Fibroblast of the conjunctiva (primary cell): ENCODE measurements around the gene APOB.

Source experiments
- DNase-seq: peaks from one replicate; pipeline ENCODE4 v3.0.0-alpha.2; 2010; ENCODE audit warnings: low read depth

The APOB gene, protein sequence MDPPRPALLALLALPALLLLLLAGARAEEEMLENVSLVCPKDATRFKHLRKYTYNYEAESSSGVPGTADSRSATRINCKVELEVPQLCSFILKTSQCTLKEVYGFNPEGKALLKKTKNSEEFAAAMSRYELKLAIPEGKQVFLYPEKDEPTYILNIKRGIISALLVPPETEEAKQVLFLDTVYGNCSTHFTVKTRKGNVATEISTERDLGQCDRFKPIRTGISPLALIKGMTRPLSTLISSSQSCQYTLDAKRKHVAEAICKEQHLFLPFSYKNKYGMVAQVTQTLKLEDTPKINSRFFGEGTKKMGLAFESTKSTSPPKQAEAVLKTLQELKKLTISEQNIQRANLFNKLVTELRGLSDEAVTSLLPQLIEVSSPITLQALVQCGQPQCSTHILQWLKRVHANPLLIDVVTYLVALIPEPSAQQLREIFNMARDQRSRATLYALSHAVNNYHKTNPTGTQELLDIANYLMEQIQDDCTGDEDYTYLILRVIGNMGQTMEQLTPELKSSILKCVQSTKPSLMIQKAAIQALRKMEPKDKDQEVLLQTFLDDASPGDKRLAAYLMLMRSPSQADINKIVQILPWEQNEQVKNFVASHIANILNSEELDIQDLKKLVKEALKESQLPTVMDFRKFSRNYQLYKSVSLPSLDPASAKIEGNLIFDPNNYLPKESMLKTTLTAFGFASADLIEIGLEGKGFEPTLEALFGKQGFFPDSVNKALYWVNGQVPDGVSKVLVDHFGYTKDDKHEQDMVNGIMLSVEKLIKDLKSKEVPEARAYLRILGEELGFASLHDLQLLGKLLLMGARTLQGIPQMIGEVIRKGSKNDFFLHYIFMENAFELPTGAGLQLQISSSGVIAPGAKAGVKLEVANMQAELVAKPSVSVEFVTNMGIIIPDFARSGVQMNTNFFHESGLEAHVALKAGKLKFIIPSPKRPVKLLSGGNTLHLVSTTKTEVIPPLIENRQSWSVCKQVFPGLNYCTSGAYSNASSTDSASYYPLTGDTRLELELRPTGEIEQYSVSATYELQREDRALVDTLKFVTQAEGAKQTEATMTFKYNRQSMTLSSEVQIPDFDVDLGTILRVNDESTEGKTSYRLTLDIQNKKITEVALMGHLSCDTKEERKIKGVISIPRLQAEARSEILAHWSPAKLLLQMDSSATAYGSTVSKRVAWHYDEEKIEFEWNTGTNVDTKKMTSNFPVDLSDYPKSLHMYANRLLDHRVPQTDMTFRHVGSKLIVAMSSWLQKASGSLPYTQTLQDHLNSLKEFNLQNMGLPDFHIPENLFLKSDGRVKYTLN (N-terminal part only)

DNA sequence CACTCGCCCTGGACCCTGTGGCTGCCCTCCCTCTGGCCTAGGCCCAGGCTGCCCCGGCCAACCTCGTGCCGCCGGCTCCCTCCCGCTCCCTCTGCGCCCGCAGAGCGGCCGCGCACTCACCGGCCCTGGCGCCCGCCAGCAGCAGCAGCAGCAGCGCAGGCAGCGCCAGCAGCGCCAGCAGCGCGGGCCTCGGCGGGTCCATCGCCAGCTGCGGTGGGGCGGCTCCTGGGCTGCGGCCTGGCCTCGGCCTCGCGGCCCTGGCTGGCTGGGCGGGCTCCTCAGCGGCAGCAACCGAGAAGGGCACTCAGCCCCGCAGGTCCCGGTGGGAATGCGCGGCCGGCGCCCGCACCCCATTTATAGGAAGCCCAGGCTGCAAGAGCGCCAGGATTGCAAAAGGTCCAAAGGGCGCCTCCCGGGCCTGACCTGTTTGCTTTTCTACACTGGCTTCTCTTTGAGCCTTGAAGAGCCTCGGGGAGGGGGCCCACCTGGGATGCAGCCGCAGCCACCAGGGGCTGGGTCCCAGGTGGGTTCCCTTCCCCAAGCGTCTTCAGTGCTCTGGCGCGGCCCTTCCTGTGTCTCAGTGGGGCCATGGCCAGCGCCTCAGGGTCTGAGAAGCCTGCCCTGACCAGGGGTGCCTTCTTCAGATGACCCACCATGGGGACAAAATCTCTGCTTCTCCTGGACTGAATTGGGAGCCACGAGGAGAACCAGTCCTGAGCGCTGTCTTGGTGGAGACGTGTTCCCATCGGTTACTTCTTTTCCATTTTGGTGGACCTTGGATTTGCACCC is at the start of gene APOB:
Gene APOB (minus strand): TSS at position 330 of the 789 bp plus-strand sequence. CDS start 128 bp downstream, at position 202.
- DNase-seq, result no peak

DNA sequence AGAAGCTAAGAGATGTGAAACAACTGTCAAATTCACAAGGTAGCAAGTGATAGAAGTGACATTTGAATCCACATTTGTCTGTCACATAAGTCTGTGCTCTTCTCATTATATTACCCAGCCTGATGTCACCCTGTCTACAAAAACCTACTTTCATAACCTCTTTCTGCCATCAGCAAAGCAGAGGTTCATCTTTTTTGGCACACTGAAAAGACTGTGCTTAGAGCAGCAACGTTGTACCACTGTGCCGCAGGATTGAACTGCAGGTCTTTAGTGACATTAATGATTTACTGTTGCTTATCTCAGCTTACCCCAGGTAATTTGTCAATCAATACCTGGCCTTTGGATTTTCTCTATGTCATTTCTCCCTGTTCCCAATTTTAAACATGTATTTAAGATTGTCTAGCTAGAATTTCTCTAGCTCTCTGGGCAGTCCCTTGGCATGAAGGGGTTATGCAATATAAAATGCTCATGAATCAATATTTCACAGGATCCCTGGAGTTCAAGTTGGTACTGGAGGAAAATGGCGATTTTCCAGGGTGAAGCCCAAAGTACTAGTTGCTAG is 48.5 kb upstream of the APOB start:
- DNase-seq, result no peak

DNA sequence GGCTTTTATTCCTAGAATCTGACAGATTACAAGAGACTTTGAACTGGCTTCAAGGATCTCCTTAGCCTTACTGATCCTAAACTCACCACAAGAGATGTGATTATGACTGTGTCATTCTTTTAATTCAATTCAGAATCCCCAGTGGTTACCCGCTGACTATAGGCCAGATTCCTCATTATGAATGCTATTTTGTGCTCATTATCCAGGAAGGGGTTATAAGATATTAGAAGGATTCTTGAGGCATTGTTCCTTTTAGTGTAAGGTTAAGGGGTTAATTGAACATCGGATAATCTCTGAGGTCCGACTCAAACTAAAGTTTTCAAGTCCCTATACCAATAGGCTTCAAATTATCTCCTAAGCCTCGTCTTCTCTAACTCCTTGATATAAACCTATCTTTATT is 40.5 kb upstream of the APOB start:
- DNase-seq, result no peak

DNA sequence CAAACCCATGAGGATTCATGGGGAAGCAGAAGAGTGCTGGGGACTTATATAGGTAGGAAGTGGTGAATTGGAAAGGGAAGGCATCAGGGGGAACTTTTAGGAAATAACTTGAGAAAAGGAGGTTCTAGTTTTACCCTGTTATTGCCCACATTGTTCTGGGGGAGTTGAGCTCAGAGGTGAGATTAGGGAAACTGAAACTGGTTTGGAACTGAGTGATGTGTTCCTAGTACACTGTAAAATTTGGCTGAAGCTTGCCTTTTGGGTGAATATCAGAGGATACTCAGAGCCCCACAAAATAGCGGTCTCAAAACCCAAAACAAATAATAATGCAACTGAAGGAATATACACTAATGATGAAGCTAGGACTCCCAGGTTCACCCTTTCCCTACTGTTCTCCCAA is 39.6 kb upstream of the APOB start:
- DNase-seq, result no peak

DNA sequence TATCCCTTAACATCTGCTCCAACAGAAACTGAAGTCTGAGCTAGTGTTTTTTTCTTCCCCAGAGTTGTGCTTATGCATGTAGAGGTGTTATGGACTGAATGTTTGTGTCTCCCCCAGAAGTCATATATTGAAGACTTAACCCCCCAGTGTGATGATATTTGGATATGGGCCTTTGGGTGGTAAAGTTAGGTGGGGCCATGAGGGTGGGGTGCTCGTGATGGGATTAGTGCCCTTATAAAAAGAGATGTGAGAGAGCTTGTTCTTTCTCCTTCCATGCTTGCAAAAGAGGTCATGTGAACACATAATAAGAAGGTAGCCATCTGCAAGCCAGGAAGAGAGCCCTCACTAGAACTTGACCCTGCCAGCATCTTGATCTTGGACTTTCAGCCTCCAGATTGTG is 34.4 kb upstream of the APOB start:
- DNase-seq, result no peak

DNA sequence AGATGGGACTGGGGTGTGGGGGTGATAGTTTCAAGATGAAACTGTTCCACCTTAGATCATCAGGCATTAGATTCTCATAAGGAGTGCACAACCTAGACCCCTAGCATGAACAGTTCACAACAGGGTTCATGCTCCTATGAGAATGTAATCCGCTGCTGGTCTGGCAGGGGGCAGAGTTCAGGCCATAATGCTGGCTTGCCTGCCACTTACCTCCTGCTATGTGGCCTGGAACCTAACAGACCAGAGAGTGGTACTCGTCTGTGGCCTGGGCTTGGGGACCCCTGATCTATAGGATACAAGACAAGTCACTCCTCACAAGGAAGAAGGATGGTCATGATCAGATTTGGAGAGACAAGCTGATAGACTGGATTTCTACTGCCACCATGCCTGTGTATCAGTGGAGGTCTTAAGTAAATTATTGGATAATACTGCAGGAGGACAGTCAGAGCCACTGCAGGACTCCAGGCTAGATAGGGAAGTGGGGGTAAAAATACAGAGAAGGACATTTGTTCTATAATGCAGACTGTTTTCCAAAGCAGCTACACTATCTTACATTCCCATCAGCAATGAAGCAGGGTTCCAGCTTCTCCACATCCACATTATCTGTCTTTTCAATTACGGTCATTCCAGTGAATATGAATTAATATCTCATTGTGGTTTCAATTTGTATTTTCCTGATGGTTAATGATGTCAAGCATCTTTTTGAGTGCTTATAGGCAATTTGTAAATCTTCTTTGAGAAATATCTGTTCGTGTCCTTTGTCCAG is 28.8 kb upstream of the APOB start:
- DNase-seq, result no peak

DNA sequence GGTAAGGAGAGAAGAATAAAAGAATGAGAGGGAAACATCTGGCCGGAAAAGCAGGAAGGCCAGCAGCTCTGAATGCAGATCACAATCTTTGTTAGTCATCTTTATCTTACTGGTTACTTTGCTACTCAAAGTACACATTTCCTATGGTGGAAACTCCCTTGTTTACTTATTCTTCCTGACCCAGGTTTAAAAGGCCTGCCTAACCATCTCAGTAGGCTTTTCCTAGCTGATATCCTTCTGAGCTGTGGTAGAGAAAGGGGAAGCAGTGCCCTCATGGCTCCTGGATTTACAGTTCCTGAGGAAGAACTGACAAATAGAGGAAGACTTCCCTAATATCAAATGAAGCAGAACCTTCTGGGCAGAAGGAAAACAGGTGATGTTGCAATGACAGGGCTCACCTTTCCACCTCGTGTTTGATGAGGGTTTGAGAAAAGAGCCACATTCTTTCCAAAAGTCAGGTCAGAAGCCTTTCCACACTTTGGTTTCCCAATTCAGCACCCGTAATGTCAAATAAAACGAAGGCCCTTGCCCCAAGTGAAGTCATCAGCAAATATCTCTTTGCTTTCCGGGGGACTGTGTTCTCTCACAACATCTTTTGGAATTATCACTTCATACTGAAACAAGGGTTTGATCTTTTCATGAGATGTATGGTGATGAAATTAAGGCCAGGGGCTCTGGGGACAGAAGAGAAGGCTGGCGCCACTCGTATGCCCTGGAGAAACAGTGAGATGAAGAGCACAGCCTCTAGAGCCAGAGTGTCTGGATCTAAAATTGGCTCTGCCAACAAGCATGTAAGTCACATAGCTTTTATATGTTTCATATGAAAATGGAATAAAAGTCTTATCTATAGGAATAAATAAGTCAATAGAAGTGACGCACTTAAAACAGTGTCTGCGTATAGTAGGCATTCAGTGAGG is 26.7 kb upstream of the APOB start:
- no peak for DNase-seq

DNA sequence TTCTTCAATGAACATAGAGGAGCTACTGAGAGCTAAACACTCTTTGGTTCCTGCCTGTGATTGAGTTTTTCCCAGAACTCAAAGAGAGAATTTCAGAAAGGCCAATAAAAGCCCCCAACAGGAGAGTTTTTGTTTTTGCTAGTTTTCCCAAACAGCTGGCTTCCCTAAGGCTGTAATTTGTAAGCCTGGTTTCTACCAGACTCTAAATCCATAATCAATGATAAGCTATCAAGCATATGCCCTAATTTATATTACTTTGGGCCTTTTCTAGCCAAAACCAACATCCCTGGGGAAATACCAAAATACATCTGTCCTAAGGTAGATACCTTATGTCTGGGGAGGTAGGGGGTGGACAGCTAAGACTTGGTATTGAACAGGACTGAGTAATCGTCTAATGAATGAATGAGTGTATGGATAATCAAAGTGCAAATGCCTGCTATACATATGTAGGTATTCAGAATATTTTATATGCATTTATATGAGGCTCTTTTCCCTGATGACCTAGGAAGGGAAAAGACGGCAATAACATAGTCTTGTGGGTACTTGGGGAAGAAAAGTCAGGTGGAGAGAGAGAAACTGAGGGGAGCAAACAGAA is 26.0 kb upstream of the APOB start:
- DNase-seq, result no peak

DNA sequence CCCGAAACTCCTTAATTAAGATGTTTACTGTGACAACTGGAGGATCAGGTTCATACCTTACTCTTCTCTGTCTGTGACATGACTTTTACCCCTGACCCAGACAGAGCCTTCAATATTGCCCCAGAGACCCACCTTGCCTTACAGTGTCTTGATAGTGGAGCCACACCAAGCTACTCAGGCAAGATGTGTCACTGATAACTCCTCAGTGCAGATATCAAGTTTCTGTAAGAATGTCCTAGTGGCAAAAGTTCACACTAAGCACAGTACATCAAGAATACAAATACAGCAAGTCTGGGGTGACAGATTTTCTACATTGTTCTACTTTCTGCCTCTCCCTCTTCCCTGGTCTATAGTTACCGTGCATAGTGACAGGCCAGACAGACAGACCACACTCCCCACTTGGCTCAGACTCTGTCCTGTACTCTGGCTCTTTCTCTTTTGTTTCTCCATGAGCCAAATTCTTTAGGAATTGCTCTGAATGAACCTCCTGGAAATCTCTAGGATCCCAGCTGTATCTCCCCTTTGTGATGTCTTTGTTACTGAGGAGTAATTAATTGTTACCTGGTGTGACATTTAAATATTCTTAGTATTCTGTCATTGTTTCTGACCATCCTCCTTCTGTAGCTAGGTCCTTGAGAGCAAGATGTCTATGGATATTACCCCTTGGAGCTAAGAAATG is 24.1 kb upstream of the APOB start:
- DNase-seq, result no peak

DNA sequence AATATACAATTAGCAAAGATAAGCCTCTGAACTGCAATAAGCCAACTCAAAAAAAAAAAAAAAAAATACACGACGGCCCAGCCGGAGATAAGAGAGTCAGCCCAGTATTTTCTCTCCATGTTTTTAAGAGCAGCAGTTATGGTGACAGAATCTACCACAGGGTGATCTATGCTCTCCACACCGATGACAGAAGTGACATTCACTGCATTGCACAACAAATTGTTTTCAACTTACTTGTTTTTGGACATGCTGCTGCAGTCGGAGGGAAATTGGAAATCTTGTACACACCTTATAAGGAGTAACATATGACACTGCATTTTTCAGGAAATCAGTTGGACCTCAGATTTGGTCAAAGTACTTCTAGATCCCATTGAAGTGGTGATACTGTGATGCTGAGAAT is 23.3 kb upstream of the APOB start:
- DNase-seq, result no peak

DNA sequence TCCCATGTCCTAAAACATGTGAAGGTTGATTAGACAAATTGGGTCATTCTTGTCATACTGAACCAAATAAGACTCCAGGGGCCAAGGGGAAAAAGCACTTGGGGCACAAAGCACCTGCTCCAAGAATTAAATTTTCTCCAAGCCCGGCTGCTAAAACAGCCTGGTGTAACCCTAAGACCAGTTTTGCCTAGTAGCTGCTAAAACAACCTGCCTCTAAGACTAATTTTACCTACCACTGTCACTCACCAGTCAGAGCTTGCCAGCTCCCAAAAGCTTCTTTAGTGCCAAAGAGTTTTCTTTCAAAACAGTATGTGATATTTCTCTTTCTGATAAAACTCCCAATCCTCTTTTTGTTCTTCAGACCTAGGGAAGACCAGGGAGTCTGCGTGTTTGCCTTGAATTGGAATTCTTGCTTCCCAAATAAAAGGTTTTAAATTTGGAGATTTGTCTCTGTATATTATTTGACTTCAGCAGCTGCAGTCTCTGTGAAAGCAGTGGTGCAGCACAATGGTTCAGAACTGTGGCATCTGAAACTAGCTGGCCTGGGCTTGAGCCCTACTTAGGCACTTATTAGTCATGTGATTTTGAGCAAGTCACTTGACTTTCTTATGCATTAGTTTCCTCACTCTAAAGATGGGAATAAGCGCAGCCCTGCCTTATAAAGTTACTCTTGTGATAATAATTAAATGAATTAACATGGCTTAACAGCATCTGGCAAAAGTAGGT is 16.2 kb upstream of the APOB start:
- no peak for DNase-seq

DNA sequence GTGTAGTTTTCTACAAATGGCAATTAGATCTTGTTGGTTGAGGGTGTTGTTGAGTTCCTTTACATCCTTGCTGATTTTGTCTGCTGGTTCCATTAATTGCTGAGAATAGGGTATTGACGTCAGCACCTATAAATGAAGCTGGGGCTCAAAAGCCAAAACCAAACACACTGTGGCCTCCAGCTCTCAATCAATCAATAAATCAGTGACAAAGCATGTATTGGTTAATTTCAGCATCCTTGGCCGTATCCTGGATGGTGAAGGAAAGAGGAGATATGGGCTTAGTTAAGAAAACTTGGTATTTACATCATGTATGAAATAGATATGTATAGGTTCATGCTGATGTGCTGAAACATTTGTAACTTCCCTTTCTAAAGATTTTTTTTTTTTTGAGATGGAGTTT is 13.2 kb upstream of the APOB start:
- no peak for DNase-seq

DNA sequence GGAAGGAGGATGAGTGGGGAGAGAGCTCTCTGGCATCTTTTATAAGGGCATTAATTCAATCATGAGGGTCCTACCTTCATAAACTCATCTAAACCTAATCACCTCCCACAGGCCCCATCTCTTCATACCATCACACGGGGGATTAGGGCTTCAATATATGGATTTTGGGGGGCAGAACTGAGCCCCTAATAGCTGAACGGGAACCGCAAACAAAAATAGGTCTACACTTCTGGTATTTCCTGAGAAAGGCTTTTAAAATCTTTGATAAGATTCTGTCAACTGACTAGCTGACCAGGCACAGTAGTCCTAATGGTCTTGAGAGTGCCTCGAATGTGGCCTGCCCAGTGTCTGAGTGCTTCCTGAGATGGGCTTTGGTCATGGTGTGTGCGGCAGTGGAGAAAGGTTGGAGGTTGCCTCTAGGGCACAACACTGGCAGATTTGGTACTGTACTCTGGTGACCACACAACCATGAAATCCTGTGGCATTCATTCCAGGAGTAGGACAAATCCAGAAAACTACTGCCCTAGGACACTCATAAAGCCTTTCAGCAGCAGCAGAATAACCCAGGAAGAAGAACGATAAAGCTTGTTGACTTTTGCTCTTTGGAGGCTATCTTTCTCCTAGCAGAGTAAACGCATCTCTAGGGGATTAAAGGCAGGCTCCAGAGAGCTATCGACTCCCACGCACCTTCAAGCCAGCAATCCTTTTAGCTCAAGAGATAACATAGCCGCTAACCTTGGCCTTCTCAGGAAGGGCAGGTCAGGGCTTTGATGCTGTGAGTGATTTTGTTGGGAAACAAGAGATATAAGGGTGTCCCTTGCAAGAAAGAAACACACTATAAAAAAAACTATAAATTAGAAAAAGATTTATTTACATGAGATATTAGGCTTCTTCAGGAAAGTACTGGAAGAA is 12.3 kb upstream of the APOB start:
- DNase-seq, result no peak

DNA sequence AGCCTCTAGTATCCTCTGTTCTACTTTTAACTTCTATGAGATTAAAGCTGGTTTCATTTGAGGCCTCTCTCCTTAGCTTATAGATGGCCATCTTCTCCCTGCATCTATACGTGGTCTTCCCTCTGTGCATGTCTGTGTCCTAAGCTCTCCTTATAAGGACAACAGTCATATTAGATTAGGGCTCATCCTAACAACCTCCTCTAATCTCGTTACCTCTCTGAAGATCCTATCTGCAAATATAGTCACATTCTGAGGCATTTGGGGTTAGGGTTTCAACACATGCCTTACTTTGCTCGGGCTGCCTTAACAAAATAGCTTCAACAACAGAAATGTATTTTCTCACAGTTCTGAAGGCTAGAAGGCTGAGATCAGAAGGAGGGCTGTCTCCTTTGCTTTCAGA is 11.6 kb upstream of the APOB start:
- no peak for DNase-seq

DNA sequence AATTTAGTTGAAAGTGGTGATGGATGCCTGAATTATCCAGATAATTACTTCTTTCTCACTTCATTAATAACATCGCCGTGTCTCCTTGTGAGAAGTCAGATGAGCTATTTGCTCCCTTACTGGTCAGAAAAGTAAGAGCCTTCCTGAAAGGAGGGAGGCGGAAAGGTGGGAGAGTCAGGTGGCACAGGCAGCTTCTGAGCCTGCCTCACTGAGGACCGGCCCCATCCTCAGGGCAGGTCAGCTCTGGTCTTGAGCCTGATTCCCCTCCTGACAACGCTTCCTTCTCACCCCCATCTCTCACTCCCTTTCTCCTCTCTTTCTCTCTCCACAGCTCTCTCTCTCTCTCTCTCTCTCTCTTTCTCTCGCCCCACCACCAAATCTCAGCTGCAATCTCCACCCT is 10.1 kb upstream of the APOB start:
- no peak for DNase-seq

DNA sequence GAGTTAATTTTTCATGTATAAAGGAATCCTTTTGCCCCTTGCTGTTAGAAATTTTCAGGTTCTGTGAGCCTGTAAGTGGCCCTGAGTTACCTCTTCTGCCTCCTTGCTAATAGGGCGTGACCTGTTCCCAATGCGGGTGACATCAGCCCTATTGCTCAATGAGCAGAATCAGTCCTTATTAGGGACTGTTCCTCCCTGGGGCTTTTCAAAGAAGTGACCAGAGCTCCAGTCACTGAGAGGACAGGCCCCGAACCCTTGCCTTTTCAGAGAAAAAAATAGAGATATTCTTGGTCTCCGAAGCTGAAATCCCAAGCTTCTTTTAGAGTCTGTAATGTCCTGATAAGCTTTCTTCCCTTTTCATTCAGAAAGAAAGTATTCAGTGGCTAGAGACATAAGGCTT is 8.2 kb upstream of the APOB start:
- no peak for DNase-seq

DNA sequence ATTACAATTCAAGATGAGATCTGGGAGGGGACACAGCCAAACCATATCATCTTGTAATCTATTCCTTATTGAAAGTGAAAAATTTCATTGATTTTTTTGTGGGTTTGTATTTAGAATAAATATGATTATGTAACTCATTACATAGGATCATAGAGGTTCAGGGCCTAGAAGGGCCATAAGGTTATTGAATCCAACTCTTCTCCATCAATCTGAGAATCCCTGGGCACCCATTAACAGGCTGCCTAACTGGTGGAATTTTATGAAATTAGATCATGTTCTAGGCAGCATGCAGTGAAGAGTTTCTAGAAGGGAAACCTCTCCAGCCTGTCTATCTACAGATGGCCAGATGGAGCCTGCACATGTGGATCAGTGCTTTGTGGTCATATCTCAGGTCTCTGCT is 6.3 kb upstream of the APOB start:
- DNase-seq, result no peak
